HepG2 (cell line): ENCODE results near the gene TUG1. TPM values are rescaled to one million over a fixed set of nuclear protein-coding genes. Genes with fewer than 3 reads are reported as not detected.

Experiments
- ATAC-seq: fragments of 200-7000 bp; cut with Tn5 transposase; 3 replicates; pipeline ENCODE4 v1.9.1; 2020; ENCODE audit warnings: mild to moderate bottlenecking, moderate library complexity
- BruUV-seq: library from RNA; stranded (reverse); fragments of 400-500 nt; replicated peaks from 2 replicates; lab custom pipeline; 2021; lab: Mats Ljungman, UMichigan
- CTCF ChIA-PET: fragments of 300-600 bp; formaldehyde crosslinking; extraction: SDS; loops from one replicate; lab custom pipeline; 2021; ENCODE audit warnings: low total read pairs, inconsistent platforms, low intra/inter-chr PET ratio; lab: Yijun Ruan, JAX
- POLR2A ChIA-PET: fragments of 350-600 bp; sonication (Branson Sonifier 250); formaldehyde crosslinking; loops from one replicate; lab custom pipeline; 2020; ENCODE audit warnings: antibody characterized with exemption, inconsistent platforms; lab: Yijun Ruan, JAX
- DNase-seq: peaks from one replicate; pipeline ENCODE4 v3.0.0-alpha.2; 2015; ENCODE audit warnings: low spot score
- FAIRE-seq: peaks from 3 replicates; lab custom pipeline; 2011; peaks lifted over from hg19 to GRCh38; lab: Jason Lieb, UNC
- H2AFZ ChIP-seq: one replicate; pipeline ENCODE4 v1.6.1; 2011; ENCODE audit warnings: low read length, inconsistent platforms
- H3K27ac ChIP-seq: fragments of 300-600 bp; 3 replicates; pipeline ENCODE4 v1.8.0; 2011; ENCODE audit warnings: mixed run types, mild to moderate bottlenecking, mixed read lengths, low read length, inconsistent platforms; ENCODE audit not compliant: insufficient read depth; ENCODE audit errors: extremely low read length
- H3K27me3 ChIP-seq, 2 experiments: fragments of 200-600 bp in 1 of 2; 2 replicates in 1 of 2; 3 replicates in 1 of 2; pipeline versions ENCODE4 v1.6.0 to v1.8.0; 2011; ENCODE audit warnings: low read length in 2 of 2, mild to moderate bottlenecking in 2 of 2, moderate library complexity in 2 of 2, inconsistent platforms in 1 of 2; ENCODE audit not compliant: insufficient read depth in 2 of 2, control insufficient read depth in 1 of 2
- H3K36me3 ChIP-seq, 2 experiments: fragments of 200-600 bp in 1 of 2; replicated peaks in 1 of 2; 2 replicates in 1 of 2; 3 replicates in 1 of 2; pipeline versions ENCODE4 v1.5.1 to v1.8.0; 2011; ENCODE audit warnings: low read length in 2 of 2, inconsistent platforms in 1 of 2; ENCODE audit not compliant: insufficient read depth in 2 of 2, control insufficient read depth in 1 of 2
- H3K4me1 ChIP-seq: 2 replicates; pipeline ENCODE4 v1.5.1; 2012; ENCODE audit warnings: low read length, inconsistent platforms; ENCODE audit not compliant: insufficient read depth
- H3K4me2 ChIP-seq: 2 replicates; pipeline ENCODE4 v1.6.0; 2011; ENCODE audit warnings: low read depth, low read length, inconsistent platforms
- H3K4me3 ChIP-seq, 3 experiments: fragments of 200-600 bp in 1 of 3; sonication (generic), shearing (Covaris generic) in 1 of 3; replicated peaks in 1 of 3; 2 replicates each; pipeline ENCODE4 v1.5.1; 2011 to 2016; ENCODE audit warnings: low read length in 3 of 3, inconsistent platforms in 2 of 3, low read depth in 2 of 3, mild to moderate bottlenecking in 2 of 3, control low read depth in 1 of 3, mixed read lengths in 1 of 3; ENCODE audit not compliant: insufficient read depth in 1 of 3
- H3K79me2 ChIP-seq: one replicate; pipeline ENCODE4 v1.6.1; 2011; ENCODE audit warnings: low read length, inconsistent platforms; ENCODE audit not compliant: insufficient read depth
- H3K9ac ChIP-seq: 2 replicates; pipeline ENCODE4 v1.6.0; 2011; ENCODE audit warnings: mild to moderate bottlenecking, low read depth, low read length, inconsistent platforms; ENCODE audit not compliant: insufficient read depth
- H3K9me3 ChIP-seq: 2 replicates; pipeline ENCODE4 v1.5.1; 2012; ENCODE audit warnings: mild to moderate bottlenecking, low read length
- H4K20me1 ChIP-seq: 2 replicates; pipeline ENCODE4 v1.6.0; 2011; ENCODE audit warnings: inconsistent platforms, mild to moderate bottlenecking, low read length, moderate library complexity; ENCODE audit not compliant: insufficient read depth
- CCDC6 ChIP-seq: sonication (generic); formaldehyde crosslinking; IDR thresholded peaks from 2 replicates; pipeline ENCODE4 v1.8.1; 2022; ENCODE audit warnings: mild to moderate bottlenecking, missing genetic modification reagents, moderate library complexity
- E2F5 ChIP-seq: sonication (generic); formaldehyde crosslinking; conservative IDR thresholded peaks from 2 replicates; pipeline ENCODE4 v1.4.0; 2020; ENCODE audit warnings: missing genetic modification reagents
- GMEB2 ChIP-seq: IDR thresholded peaks from 2 replicates; pipeline ENCODE4 v1.6.1; 2016; ENCODE audit warnings: missing biosample characterization, missing genetic modification reagents, low read depth
- HBP1 ChIP-seq: IDR thresholded peaks from 2 replicates; pipeline ENCODE4 v1.6.1; 2016; ENCODE audit warnings: low read depth, control low read depth
- JUNB ChIP-seq: sonication (generic); formaldehyde crosslinking; IDR thresholded peaks from 2 replicates; pipeline ENCODE4 v1.8.0; 2022; ENCODE audit warnings: missing genetic modification reagents, mild to moderate bottlenecking, borderline replicate concordance
- RAD51 ChIP-seq: fragments of 450-650 bp; IDR thresholded peaks from 2 replicates; pipeline ENCODE4 v1.6.1; 2016; ENCODE audit warnings: borderline replicate concordance
- SNAPC2 ChIP-seq: sonication (generic); formaldehyde crosslinking; IDR thresholded peaks from 2 replicates; pipeline ENCODE4 v1.8.1; 2022; ENCODE audit warnings: mild to moderate bottlenecking, missing genetic modification reagents
- ZFAT ChIP-seq: sonication (generic); formaldehyde crosslinking; conservative IDR thresholded peaks from 2 replicates; pipeline ENCODE4 v1.8.1; 2023; ENCODE audit warnings: missing genetic modification reagents, inconsistent platforms
- ZNF142 ChIP-seq: sonication (generic); formaldehyde crosslinking; IDR thresholded peaks from 2 replicates; pipeline ENCODE4 v1.4.0; 2020; ENCODE audit warnings: missing genetic modification reagents
- ZNF367 ChIP-seq: sonication (generic); formaldehyde crosslinking; IDR thresholded peaks from 2 replicates; pipeline ENCODE4 v1.4.0; 2020; ENCODE audit warnings: missing genetic modification reagents, borderline replicate concordance
- ZNF563 ChIP-seq: sonication (generic); formaldehyde crosslinking; IDR thresholded peaks from 2 replicates; pipeline ENCODE4 v1.8.0; 2022; ENCODE audit warnings: mild to moderate bottlenecking, moderate library complexity, missing genetic modification reagents
- ZNF567 ChIP-seq: sonication (generic); formaldehyde crosslinking; IDR thresholded peaks from 2 replicates; pipeline ENCODE4 v1.8.1; 2023; ENCODE audit warnings: mild to moderate bottlenecking, missing genetic modification reagents, borderline replicate concordance
- ZNF589 ChIP-seq: sonication (generic); formaldehyde crosslinking; conservative IDR thresholded peaks from 2 replicates; pipeline ENCODE4 v1.8.0; 2022; ENCODE audit warnings: mild to moderate bottlenecking, moderate library complexity, missing genetic modification reagents
- WGBS: methylation state at CpG from one replicate; pipeline ENCODE4 v1.1.6; 2017; ENCODE audit warnings: low lambda C conversion rate; 5-methylcytosine and 5-hydroxymethylcytosine counted together
- in situ Hi-C: cut with HindIII; loops from 2 replicates; pipeline ENCODE4 v1.10.0; 2017; ENCODE audit warnings: low pct_unique_long_range_greater_than_20kb; ENCODE audit not compliant: extremely low pct_ligation_motif_present
- intact Hi-C: fragments of 100-400 bp; cut with micrococcal nuclease; formaldehyde crosslinking; loops from one replicate; pipeline ENCODE4 v1.10.0; 2022; ENCODE audit not compliant: unreplicated experiment
- polyA plus RNA-seq, 8 experiments: library from polyadenylated mRNA; depleted of rRNA in 3 of 8; stranded (reverse) in 7 of 8; unstranded in 1 of 8; fragments of >200 nt; fragmentation: Illumina TruSeq in 4 of 8; extraction: Trizol in 4 of 8; gene quantifications; 2 replicates each; pipeline versions ENCODE4 v1.2.1 to v1.2.3, GENCODE V29; 2011 to 2016; ENCODE audit warnings: low read depth in 4 of 8, missing spikeins in 1 of 8, mixed read lengths in 1 of 8; ENCODE audit not compliant: insufficient read depth in 1 of 8
- total RNA-seq, 5 experiments: library from RNA; depleted of rRNA; stranded (reverse); fragments of >200 nt; fragmentation: Illumina TruSeq; extraction: Trizol; gene quantifications; 2 replicates each; pipeline ENCODE4 v1.2.3, GENCODE V29; 2016; ENCODE audit warnings: low read depth in 1 of 5

TUG1 gene
- total and polyA plus RNA-seq, 2 of the 13 experiments (the other 11 are each of a cell fraction or from before 2014, with no cell fraction given), result 35.2 to 122 TPM

- no peak for TF ChIP-seq ZNF142 (CRISPR knock-in tag)
Observed at GRCh38 chr22:30928401-30928800, 40.7 kb upstream of the TUG1 start (continued).

GRCh38 chr22:30930228-30930627 is 38.8 kb upstream of the TUG1 start:
- ATAC-seq (no peak), DNase-seq (no peak), FAIRE-seq (no peak)
- no peak overlapping the region for H3K4me3 ChIP-seq
- H3K27ac ChIP-seq, result no peak overlapping the region
- in situ Hi-C loops, result no loop called here
- no TSS peak for BruUV-seq
- intact Hi-C loops, result no loop called here
- no peaks in the 10 kb centered on the region for H3K9me3 ChIP-seq
- H3K4me1 ChIP-seq, result no peaks in the 10 kb centered on the region
- no peak overlapping the region for H2AFZ ChIP-seq
- no peaks in the 10 kb centered on the region for H3K79me2 ChIP-seq
- no peak overlapping the region for H3K4me2 ChIP-seq
- POLR2A ChIA-PET, result no interaction called here
- 88% methylated on average over 3 of the region's 3 CpGs for WGBS
- H4K20me1 ChIP-seq, result no peaks in the 10 kb centered on the region
- no peaks in the 10 kb centered on the region for H3K27me3 ChIP-seq
- CTCF ChIA-PET, result no interaction called here
- H3K36me3 ChIP-seq, result peaks cover 56 to 94% of the 10 kb centered on the region in 2 experiments
- no peak overlapping the region for H3K9ac ChIP-seq
- TF ChIP-seq ZFAT (no peak), HBP1 (CRISPR knock-in tag) (no peak), JUNB (CRISPR knock-in tag) (no peak), ZNF563 (no peak), ZNF367 (CRISPR knock-in tag) (no peak), ZNF567 (CRISPR knock-in tag) (no peak), GMEB2 (CRISPR knock-in tag) (no peak), ZNF589 (no peak), RAD51 (no peak), E2F5 (CRISPR knock-in tag) (no peak), CCDC6 (no peak), SNAPC2 (CRISPR knock-in tag) (no peak)
